EH (cell line): ENCODE results near the gene AKIRIN2.

Source experiments
- DNase-seq: peaks from one replicate; pipeline ENCODE4 v3.0.0-alpha.2; 2015; ENCODE audit warnings: low read depth

AKIRIN2 gene

GRCh38 chr6:87701676-87702588 lies at the start of gene AKIRIN2:
Gene AKIRIN2, minus strand, starts transcription at chr6:87702233. Its CDS starts 549 bp downstream, at chr6:87701684.
- DNase-seq: peak; percentile 99

GRCh38 chr6:87747646-87748045 lies 45.6 kb upstream of the AKIRIN2 start:
- no peak for DNase-seq

DNA sequence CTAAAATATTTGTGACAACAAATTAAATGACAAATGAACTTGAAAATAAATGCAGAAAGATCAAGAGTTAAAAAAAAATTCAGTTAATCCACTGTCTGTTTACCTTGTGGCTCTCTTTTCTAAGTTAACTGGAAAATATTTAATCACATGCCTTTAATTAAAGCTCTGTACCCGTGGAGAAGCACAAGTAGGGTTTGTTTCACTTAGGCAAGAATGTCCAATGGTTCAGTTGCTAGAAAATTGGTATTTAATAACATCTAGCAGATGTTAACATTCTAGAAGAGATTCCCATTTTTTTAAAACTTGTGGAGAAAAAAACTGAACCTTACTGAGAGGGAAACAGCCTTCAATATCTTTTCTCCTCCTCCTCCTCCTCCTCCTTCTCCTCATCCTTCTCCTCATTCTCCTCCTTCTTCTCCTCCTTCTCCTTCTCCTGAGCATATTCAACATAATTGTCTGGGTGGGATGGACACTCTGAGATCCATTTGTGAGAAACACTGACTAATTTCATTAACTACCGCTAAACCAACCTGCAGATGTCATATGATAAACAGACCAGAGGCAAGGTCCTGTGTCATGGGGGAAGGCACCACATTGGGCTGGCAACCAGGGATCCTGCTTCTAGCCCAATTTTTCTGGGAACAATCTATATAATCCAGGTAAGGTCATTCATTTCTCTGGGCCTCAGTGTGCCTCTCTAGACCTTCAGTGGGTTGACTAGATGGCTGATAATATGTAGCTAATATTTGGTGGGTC lies 44.1 kb upstream of the AKIRIN2 start:
- DNase-seq: no peak

- no peak for DNase-seq
Observed at GRCh38 chr6:87743454-87743853, 41.4 kb upstream of the AKIRIN2 start.

DNA sequence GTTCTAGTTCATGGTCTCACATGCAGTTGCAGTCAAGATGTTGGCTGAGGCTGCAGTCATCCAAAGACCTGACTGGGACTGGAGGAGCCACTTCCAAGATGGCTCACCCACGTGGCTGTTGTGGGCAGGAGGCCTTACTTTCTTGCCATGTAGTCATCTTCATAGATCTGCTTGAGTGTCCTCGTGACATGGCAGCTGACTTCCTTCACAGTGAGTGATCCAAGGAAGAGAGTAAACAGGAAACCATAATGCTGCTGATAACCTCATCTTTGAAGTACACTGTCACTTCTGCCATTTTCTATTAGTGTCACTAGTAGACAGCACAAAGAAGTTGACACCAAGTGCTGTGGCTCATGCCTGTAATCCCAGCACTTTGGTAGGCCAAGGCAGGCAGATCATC lies 40.1 kb upstream of the AKIRIN2 start:
- no peak for DNase-seq

DNA sequence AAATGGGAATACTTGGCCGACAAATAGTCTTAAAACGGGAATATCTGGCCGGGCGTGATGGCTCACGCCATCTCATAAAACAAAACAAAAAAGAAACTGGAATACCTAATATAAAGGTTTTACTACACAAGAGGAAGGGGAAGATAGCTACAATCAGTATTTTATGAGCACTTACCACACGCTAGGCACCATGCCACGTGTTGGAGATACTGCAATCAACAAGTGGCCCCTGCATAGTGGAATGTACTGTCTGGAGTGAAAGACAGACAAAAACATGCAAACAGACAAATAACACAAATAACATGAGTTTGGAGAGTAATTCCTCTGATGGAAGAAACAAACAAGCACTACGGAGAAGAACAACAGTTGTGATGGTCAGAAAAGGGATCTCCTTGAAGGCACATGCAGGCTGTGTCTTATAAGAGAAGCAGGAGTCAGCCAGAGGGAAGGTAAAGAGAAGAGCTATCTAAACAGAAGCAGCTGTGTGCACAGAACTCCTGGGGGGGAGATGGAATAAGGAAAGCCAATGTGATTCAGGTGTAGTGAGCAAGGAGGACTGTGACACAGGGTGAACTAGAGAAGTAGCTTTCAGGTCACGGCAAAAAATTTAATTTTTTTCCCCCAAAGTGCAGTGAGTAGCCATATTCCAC lies 39.1 kb upstream of the AKIRIN2 start:
- DNase-seq: no peak

- no peak for DNase-seq
Observed at GRCh38 chr6:87738744-87739143, 36.7 kb upstream of the AKIRIN2 start.

- no peak for DNase-seq
Observed at GRCh38 chr6:87738000-87738399, 36.0 kb upstream of the AKIRIN2 start.

DNA sequence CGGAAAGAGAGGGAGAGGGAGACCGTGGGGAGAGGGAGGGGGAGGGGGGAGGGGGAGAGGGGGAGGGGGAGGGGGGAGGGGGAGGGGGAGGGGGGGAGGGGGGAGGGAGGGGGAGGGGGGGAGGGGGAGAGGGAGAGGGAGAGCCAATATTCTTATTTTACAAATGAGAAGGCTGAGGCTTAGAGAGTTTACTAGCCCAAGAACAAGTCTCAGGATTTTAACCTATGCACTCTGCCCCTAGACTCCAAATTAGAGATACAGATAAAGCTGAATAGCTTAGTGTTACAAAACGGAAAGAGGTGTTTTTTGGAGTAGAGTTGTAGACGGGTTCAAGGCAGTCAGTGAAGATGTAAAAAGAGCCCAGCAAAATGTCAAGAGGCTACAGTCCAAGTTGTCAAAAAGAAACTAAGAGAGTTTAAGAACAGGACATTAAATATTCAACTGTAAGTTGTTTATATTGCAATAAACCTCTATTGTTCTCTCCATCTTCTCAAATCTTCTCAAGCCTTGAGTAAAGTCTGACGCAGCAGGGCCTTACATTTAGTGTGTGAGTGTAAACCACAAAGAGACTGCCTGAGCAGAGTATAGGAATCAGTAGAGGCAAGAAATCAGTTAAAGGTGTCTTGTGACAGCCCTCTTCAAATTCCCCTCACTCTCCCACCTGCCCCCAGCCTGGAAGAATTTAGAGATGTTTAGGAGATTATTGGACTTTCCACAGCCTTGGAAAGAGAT lies 34.9 kb upstream of the AKIRIN2 start:
- DNase-seq: no peak

GRCh38 chr6:87731818-87732661 lies 30.0 kb upstream of the AKIRIN2 start:
- peak; percentile 86 for DNase-seq

- no peak for DNase-seq
Observed at GRCh38 chr6:87731080-87731479, 29.0 kb upstream of the AKIRIN2 start.

DNA sequence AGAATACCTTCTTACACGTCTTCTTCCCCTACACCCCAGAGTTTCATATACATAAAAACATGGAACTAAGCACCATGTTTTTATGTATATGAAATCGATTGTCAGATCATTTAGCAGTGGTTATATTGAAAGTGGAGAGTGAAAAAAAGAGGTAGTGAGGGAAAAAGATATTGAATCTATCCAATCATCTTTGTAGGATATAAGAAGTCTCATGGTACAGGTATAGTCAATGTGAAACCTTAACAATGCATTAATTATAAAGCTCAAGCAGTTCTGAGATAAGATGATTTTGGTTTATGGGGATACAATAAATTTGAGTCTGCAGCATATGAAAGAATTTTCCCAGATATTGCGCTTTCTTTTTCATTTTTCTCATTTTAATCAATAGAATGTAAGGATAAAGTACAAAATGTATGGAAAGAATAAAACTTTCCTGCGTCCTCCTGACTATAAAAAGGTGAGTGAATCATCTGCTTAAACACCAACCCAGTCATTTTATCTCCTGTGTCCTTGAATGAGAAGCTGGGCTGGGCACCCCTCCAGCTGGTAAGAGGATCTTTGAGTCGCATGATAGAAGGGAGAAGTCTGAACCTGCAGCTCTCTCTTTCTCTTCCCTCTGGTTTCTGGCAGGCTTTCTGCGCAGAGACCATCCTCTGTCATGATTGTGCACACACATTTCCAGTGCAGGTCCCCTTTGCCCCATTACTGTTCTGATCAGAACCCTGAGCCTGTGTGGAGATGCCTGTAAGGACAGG lies 28.1 kb upstream of the AKIRIN2 start:
- peak; percentile 34 for DNase-seq

- no peak for DNase-seq
Observed at GRCh38 chr6:87728706-87729105, 26.7 kb upstream of the AKIRIN2 start.

DNA sequence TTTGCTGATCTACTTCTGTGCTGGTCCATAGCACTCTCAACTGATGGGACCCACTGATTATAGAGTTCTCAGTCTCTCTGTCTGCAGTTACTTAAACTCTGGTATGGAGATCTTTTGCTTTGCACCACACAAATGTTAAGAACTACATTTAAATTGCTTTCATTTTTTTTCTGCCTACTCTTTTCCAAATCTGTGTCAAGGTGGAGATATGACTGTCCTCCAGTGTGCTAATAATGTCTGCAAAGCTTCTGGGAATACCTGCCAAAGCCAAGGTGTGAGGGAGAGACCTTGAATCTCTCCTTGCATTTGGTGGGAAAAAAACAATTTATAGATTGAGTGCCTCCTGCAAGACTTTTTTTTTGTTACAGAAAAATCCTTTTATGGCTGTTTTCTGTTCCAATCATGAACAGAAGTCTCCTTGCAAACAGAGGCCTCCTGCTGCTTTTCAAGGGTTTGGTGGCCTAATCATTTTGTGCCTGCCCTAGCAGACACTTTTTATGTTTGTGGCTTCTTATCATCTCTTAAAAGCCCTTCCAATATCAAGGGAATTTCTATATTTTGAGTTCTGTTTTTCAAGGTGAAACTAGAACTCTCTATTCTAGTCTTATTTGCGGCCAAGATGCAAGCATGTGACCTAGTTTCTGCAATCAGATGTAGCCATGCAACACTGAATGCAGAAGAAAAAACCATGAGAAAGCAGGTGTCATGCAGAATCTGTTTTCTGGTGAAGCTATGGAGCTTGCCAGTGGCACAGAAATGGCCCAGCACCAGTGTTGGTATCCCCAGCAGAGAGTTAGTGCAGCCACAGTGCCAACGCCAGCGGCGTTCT lies 23.2 kb upstream of the AKIRIN2 start:
- DNase-seq: no peak

DNA sequence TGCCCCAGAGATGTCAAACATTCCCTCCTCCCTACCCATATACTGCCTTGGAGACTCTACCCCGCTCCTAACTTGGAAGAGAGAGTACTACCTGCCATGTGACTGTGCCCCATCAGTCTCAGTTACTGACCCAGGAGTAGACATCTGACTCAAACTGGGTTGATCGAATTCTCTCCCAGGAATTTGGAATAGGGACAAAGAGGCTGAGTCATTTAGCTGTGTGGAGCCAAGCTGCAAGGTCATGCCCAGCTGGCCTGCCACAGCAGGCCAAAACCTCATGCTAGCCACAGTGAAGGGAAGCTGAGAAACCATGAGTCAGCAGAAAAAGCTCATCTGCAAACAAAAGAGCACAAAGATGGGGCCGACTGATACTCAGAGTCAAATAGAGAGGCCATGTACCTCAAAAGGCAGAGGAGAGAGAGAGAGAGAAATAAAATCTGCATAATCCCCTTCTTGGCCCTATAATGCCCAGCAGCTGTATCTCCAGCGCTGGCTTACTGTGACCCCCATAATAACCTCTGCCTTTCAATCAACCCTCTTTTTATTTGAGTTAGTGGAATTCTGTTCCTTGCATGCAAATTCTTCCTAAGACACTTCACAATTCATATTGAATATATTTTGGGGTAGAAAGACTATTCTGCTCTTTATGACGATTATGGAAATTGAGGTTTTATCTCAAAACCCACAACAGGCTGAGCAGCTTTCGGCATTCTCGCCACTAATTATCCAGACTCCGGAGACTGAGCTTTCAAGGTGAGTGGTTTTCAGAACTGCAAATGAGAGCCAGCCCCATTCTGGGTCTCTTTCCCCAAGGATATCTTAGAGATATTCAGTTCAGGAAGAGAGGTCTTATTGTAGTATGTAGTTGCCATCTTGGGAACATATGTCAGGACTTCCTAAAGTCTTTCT lies 21.4 kb upstream of the AKIRIN2 start:
- DNase-seq: peak; percentile 96

DNA sequence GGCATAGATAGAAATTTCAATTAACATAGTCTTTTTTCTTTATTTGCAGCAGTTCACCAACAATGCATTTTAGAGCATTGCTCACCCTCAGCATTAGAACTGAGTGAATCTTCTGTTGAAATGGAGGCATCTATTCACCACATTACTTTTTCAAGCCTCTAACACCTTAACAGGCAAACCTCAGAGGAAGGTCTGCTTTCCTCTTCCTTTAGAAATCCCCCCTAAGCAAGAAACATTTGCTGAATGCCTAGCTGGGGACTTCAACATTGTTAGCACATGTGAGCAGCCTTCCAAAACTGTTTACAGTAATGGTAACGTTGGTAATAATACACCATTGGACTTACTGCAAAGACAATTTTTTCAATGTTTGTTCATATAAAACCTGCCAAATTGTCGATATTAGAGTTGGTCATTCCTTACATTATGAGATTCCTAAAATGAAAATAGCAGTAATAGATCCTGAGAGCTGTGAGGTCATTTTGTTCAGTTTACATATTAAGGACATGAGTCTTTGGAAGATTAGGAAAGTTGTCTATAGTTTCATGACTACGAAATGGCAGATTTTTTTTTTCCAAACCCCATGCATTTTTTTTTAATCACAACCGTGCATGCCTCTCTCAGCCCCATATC lies 20.6 kb upstream of the AKIRIN2 start:
- no peak for DNase-seq

DNA sequence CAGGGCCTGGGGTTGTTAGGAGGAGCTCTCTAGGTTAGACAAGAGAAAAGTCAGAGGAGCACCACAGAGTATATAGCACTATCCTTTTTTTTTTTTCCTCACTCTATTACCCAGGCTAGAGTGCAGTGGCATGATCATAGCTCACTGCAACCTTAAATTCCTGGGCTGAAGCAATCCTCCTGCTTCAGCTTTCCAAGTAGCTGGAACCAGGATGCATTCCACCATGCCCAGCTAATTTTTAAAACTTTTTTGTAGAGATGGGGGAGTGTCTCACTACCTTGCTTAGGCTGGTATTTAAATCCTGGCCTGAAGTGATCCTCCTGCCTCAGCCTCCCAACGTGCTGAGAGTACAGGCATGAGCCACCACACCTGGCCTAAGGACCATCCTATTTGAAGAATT lies 19.3 kb upstream of the AKIRIN2 start:
- DNase-seq: peak; percentile 35
